Measurements from ENCODE around the gene DPP6.
A peak's percentile ranks its signal among the peaks of the same experiment; 100 is the strongest.

Gene DPP6

GRCh38 chr7:154540596-154540995, 488.4 kb downstream of the DPP6 start:
- DNase-seq (ENCODE audit: low spot score), result no peak

- no peak for DNase-seq (ENCODE audit: low spot score)
These were observed 489.4 kb downstream of the DPP6 start for GRCh38 chr7:154541606-154542005.

GRCh38 chr7:154546946-154547587, 494.9 kb downstream of the DPP6 start:
- DNase-seq (ENCODE audit: low spot score), result no peak

GRCh38 chr7:154553711-154554265, 501.6 kb downstream of the DPP6 start:
- no peak for DNase-seq (ENCODE audit: low spot score)

- DNase-seq (ENCODE audit: low spot score), result no peak
These were observed 507.3 kb downstream of the DPP6 start for GRCh38 chr7:154559454-154559853.

GRCh38 chr7:154564676-154565075, 512.5 kb downstream of the DPP6 start:
- no peak for DNase-seq (ENCODE audit: low spot score)

- DNase-seq (ENCODE audit: low spot score), result no peak
These were observed 514.7 kb downstream of the DPP6 start for GRCh38 chr7:154566877-154567276.

GRCh38 chr7:154568346-154568745, 516.1 kb downstream of the DPP6 start:
- no peak for DNase-seq (ENCODE audit: low spot score)

- no peak for DNase-seq (ENCODE audit: low spot score)
These were observed 517.7 kb downstream of the DPP6 start for GRCh38 chr7:154569916-154570315.

- DNase-seq (ENCODE audit: low spot score), result no peak
These were observed 519.6 kb downstream of the DPP6 start for GRCh38 chr7:154571772-154572171.

GRCh38 chr7:154574235-154574634, 522.0 kb downstream of the DPP6 start:
- DNase-seq (ENCODE audit: low spot score), result no peak

GRCh38 chr7:154575497-154575896, 523.3 kb downstream of the DPP6 start:
- DNase-seq (ENCODE audit: low spot score), result no peak

GRCh38 chr7:154576604-154577003, 524.4 kb downstream of the DPP6 start:
- no peak for DNase-seq (ENCODE audit: low spot score)

- no peak for DNase-seq (ENCODE audit: low spot score)
These were observed 525.1 kb downstream of the DPP6 start for GRCh38 chr7:154577141-154577873.

- DNase-seq (ENCODE audit: low spot score), result no peak
These were observed 526.1 kb downstream of the DPP6 start for GRCh38 chr7:154578336-154578735.

GRCh38 chr7:154579711-154580110, 527.5 kb downstream of the DPP6 start:
- no peak for DNase-seq (ENCODE audit: low spot score)

GRCh38 chr7:154581251-154581890, 529.2 kb downstream of the DPP6 start:
- DNase-seq (ENCODE audit: low spot score), result no peak

- DNase-seq (ENCODE audit: low spot score), result no peak
These were observed 531.3 kb downstream of the DPP6 start for GRCh38 chr7:154583454-154583853.

GRCh38 chr7:154584352-154585252, 532.4 kb downstream of the DPP6 start:
- DNase-seq (ENCODE audit: low spot score), result peak; percentile 25

- DNase-seq (ENCODE audit: low spot score), result no peak
These were observed 535.6 kb downstream of the DPP6 start for GRCh38 chr7:154587792-154588191.

- DNase-seq (ENCODE audit: low spot score), result no peak
These were observed 539.3 kb downstream of the DPP6 start for GRCh38 chr7:154591544-154591943.

GRCh38 chr7:154592388-154592787, 540.2 kb downstream of the DPP6 start:
- DNase-seq (ENCODE audit: low spot score), result no peak
